MM.1S (cell line): Measurements from ENCODE around the gene GPR137.
A peak's percentile ranks its signal among the peaks of the same experiment; 100 is the strongest.

Source experiments
- DNase-seq: peaks from one replicate; pipeline ENCODE4 v3.0.0-alpha.2; 2015
- H2AFZ ChIP-seq: fragments of 300-600 bp; sonication (generic); 2 replicates; pipeline ENCODE4 v1.6.0; 2016; ENCODE audit warnings: antibody characterized with exemption, low read length
- H3F3A ChIP-seq: fragments of 300-600 bp; sonication (generic); 2 replicates; pipeline ENCODE4 v1.6.1; 2016; ENCODE audit warnings: mild to moderate bottlenecking, antibody characterized with exemption, low read length, moderate library complexity, mixed read lengths; ENCODE audit not compliant: insufficient read depth
- H3K27ac ChIP-seq: fragments of 300-600 bp; sonication (generic); 2 replicates; pipeline ENCODE4 v1.5.1; 2016; ENCODE audit warnings: mild to moderate bottlenecking, low read length
- H3K27me3 ChIP-seq: fragments of 300-600 bp; sonication (generic); replicated peaks from 2 replicates; pipeline ENCODE4 v1.6.0; 2016; ENCODE audit warnings: low read length; ENCODE audit not compliant: insufficient read depth
- H3K36me3 ChIP-seq: fragments of 300-600 bp; sonication (generic); replicated peaks from 2 replicates; pipeline ENCODE4 v1.6.1; 2016; ENCODE audit warnings: mild to moderate bottlenecking, low read length, mixed read lengths; ENCODE audit not compliant: insufficient read depth
- H3K4me1 ChIP-seq: fragments of 300-600 bp; sonication (generic); 2 replicates; pipeline ENCODE4 v1.6.1; 2016; ENCODE audit warnings: low read length, mixed read lengths
- H3K4me2 ChIP-seq: fragments of 300-600 bp; sonication (generic); 2 replicates; pipeline ENCODE4 v1.6.0; 2016; ENCODE audit warnings: low read depth, low read length
- H3K4me3 ChIP-seq: fragments of 300-600 bp; sonication (generic); 2 replicates; pipeline ENCODE4 v1.5.1; 2016; ENCODE audit warnings: low read length, mixed read lengths
- H3K79me2 ChIP-seq: fragments of 300-600 bp; sonication (generic); 2 replicates; pipeline ENCODE4 v1.6.1; 2016; ENCODE audit warnings: mixed run types, low read length, mixed read lengths
- H3K9ac ChIP-seq: fragments of 300-600 bp; sonication (generic); 2 replicates; pipeline ENCODE4 v1.6.1; 2016; ENCODE audit warnings: low read length, mixed read lengths
- H3K9me2 ChIP-seq: fragments of 300-600 bp; sonication (generic); replicated peaks from 2 replicates; pipeline ENCODE4 v1.6.1; 2016; ENCODE audit warnings: mild to moderate bottlenecking, low read length, mixed read lengths; ENCODE audit not compliant: insufficient read depth
- H3K9me3 ChIP-seq: fragments of 300-600 bp; sonication (generic); replicated peaks from 2 replicates; pipeline ENCODE4 v1.6.1; 2016; ENCODE audit warnings: mild to moderate bottlenecking, low read length, mixed read lengths; ENCODE audit not compliant: insufficient read depth
- H4K20me1 ChIP-seq: fragments of 300-600 bp; sonication (generic); 2 replicates; pipeline ENCODE4 v1.6.1; 2016; ENCODE audit warnings: mild to moderate bottlenecking, low read length, moderate library complexity, mixed read lengths; ENCODE audit not compliant: insufficient read depth
- CTCF ChIP-seq: fragments of 300-600 bp; sonication (generic); IDR thresholded peaks from 2 replicates; pipeline ENCODE4 v1.5.1; 2016; ENCODE audit warnings: antibody characterized with exemption, low read length, mixed read lengths
- EZH2 ChIP-seq: fragments of 300-600 bp; sonication (generic); optimal IDR thresholded peaks from 2 replicates; pipeline ENCODE3; 2017; ENCODE audit warnings: low read depth, mild to moderate bottlenecking, antibody characterized with exemption, low read length, mixed read lengths
- EZH2phosphoT487 ChIP-seq: fragments of 300-600 bp; sonication (generic); IDR thresholded peaks from 2 replicates; pipeline ENCODE4 v1.6.1; 2018; ENCODE audit warnings: antibody characterized with exemption, low read length

Gene GPR137

GRCh38 chr11:64285885-64286800 is 495 bp downstream of the GPR137 start:
- TF ChIP-seq EZH2, result no peak
- peak; percentile 60 for TF ChIP-seq CTCF
- H3K9ac ChIP-seq, result peak overlapping the region; percentile 60
- peak; percentile 69 for DNase-seq
- H3K9me2 ChIP-seq, result no peaks in the 10 kb centered on the region
- no peaks in the 10 kb centered on the region for H3K36me3 ChIP-seq
- H3K9me3 ChIP-seq, result no peaks in the 10 kb centered on the region
- H3K4me2 ChIP-seq, result peak overlapping the region; percentile 98
- peak overlapping the region; percentile 75 for H3K4me3 ChIP-seq
- peaks cover 12% of the 10 kb centered on the region for H3F3A ChIP-seq
- peaks cover 9% of the 10 kb centered on the region for H3K27me3 ChIP-seq
- H3K27ac ChIP-seq, result peak overlapping the region; percentile 9; the same call in 1 of the 2 replicates
- H4K20me1 ChIP-seq, result no peaks in the 10 kb centered on the region
- H2AFZ ChIP-seq, result peak overlapping the region; percentile 24; the same call in 1 of the 2 replicates
- H3K4me1 ChIP-seq, result peaks cover 10% of the 10 kb centered on the region
- peaks cover 29% of the 10 kb centered on the region for H3K79me2 ChIP-seq

DNA sequence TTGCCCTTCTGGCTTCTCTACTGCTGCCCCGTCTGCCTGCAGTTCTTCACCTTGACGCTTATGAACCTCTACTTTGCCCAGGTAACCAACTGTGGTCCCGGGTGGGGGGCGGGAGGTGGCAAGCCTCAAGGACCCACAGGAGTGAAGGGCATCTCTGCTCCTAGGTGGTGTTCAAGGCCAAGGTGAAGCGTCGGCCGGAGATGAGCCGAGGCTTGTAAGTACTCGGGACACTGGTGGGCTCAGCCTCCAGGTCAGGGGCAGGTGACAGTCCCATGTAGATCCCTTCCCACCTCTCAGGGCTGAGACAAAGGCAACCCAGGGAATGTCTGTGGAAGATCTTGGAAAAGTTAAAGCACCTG is 1.1 kb downstream of the GPR137 start:
- H3K27me3 ChIP-seq, result peaks cover 11% of the 10 kb centered on the region
- no peak overlapping the region for H3K27ac ChIP-seq
- no peak overlapping the region for H2AFZ ChIP-seq
- H3K4me1 ChIP-seq, result peaks cover 10% of the 10 kb centered on the region
- H4K20me1 ChIP-seq, result no peaks in the 10 kb centered on the region
- peak overlapping the region; percentile 98; the same call in 1 of the 2 replicates for H3K4me2 ChIP-seq
- no peak overlapping the region for H3K9ac ChIP-seq
- no peaks in the 10 kb centered on the region for H3K9me3 ChIP-seq
- H3F3A ChIP-seq, result peaks cover 12% of the 10 kb centered on the region
- H3K9me2 ChIP-seq, result no peaks in the 10 kb centered on the region
- TF ChIP-seq EZH2phosphoT487 (no peak), CTCF (no peak), EZH2 (no peak)
- H3K79me2 ChIP-seq, result peaks cover 29% of the 10 kb centered on the region
- no peaks in the 10 kb centered on the region for H3K36me3 ChIP-seq
- no peak for DNase-seq
- H3K4me3 ChIP-seq, result no peak overlapping the region

GRCh38 chr11:64287676-64288352 is 2.2 kb downstream of the GPR137 start:
- no peaks in the 10 kb centered on the region for H3K9me2 ChIP-seq
- H2AFZ ChIP-seq, result no peak overlapping the region
- H3F3A ChIP-seq, result peaks cover 12% of the 10 kb centered on the region
- no peak overlapping the region for H3K9ac ChIP-seq
- H3K9me3 ChIP-seq, result no peaks in the 10 kb centered on the region
- peaks cover 10% of the 10 kb centered on the region for H3K4me1 ChIP-seq
- no peaks in the 10 kb centered on the region for H3K36me3 ChIP-seq
- peak; percentile 3 for DNase-seq
- peaks cover 21% of the 10 kb centered on the region for H3K27me3 ChIP-seq
- H3K27ac ChIP-seq, result no peak overlapping the region
- no peaks in the 10 kb centered on the region for H4K20me1 ChIP-seq
- H3K4me3 ChIP-seq, result no peak overlapping the region
- peaks cover 19% of the 10 kb centered on the region for H3K79me2 ChIP-seq
- H3K4me2 ChIP-seq, result no peak overlapping the region
- TF ChIP-seq CTCF, result no peak
- no peak for TF ChIP-seq EZH2phosphoT487
- no peak for TF ChIP-seq EZH2
